SH-SY5Y (cell line): Measurements from ENCODE around the gene ANKRD26.

Experiments used
- GATA2 ChIP-seq: IDR thresholded peaks from 2 replicates; pipeline ENCODE4 v1.6.1; 2011; ENCODE audit warnings: mild to moderate bottlenecking, low read depth, low read length
- GATA3 ChIP-seq: IDR thresholded peaks from 2 replicates; pipeline ENCODE4 v1.6.1; 2011; ENCODE audit warnings: low read depth, mild to moderate bottlenecking, low read length, moderate library complexity

Gene ANKRD26

DNA sequence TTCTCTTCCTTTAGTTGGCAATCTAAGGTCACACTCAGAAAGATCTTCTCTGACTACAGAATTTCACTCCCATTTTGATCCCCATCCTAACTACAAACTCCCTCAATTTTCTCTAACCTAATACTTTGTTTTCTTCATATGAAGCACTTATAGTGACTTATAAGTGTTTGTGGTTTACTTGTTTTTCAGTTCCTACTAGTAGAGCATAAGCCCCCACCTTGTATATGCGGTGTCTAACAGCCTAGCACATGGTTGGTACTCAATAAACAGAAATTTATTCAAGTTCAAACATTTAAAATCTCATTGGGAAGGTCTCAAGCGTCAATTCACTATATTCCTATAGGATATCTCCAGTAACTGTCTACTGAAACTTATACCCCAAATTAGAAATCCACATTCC is 35.2 kb downstream of the ANKRD26 start:
- TF ChIP-seq GATA3 (no peak), GATA2 (no peak)

DNA sequence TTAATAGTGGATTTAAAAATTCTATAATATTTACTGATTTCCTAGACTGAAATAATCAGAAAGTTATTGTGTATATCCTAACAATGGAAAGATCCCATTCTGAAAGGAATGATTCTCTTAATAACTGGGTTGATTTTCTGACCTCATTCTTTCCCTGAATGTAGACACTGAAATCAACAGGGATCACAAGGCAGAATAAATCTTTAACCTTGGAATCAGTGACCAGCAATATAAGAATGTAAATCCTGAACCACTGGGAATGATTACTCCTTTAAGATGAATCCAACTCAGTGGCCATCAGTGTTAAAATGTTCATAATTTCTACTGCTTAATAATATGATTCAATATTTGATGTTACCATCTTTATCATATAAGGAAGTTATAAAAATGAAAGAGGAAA is 47.6 kb downstream of the ANKRD26 start:
- TF ChIP-seq GATA2, result no peak
- no peak for TF ChIP-seq GATA3

DNA sequence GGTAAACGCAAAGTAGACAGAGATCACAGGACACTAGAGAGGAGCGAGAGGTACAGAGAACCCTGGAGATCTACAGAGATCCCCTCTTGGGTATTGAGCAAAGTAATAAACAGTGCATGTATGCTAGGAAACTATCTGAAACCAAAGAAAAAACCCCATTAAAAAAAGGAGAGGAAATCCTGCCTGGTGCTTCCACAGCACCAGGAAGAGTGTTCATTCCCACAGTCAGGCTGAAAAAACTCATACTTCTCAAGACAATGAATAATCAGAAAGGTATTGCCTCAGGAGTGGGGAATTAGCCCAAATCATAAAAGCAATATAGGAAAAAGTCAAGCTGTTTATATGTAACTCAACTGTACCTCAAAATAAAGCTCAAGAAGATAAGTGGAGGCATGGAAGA is 59.1 kb downstream of the ANKRD26 start:
- no peak for TF ChIP-seq GATA2
- TF ChIP-seq GATA3, result no peak

DNA sequence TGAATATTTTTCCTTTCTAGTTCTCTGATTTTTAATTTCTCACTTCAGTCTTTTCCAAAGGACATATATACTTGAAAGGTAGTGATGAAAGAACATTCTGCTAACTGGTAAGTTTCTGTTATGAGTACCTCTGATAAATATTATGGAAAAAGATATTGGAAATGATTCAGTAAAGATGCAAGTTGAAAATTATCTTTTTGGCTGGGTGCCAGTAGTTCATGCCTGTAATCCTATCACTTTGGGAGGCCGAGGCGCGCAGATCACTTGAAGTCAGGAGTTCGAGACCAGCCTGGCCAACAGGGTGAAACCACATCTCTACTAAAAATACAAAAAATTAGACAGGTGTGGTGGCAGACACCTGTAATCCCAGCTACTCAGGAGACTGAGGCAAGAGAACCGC is 62.1 kb downstream of the ANKRD26 start:
- no peak for TF ChIP-seq GATA3
- TF ChIP-seq GATA2, result no peak

DNA sequence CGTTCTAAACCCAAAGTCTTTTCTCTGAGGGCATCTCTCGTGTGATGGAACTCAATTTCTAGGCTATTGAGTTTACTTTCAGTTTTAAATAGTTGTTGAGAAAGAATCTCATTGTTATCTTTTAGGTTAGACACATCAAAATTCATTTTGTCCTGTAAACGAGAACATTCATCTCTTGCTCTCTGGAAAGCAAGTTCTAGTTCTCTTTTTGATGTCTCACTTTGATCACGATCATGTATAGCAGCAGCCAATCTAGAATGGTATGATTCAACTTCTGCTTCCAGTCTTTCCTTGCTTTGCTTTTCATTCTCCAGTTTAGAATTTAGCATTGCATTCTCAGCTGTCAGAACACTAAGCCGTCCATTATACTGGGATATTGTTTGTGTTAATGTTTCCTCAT is 65.1 kb downstream of the ANKRD26 start:
- no peak for TF ChIP-seq GATA3
- no peak for TF ChIP-seq GATA2

DNA sequence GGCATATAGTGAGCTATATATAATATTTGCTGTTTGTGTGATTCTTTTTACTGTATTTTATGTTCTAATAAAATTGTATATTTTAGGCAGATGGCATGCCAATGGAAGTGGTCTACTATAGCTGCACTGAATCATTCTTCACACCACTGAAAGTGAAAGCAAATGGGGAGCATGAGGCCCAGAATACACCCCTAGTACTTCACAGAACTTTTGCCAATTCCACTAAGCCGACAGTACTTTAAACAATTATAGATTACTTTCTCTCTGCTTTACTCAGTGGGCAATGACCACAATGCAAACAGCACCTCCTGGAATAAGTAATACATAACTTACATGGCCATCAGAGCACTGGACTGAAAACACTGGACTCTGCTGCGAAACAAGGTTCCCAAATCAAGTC is 70.2 kb downstream of the ANKRD26 start:
- no peak for TF ChIP-seq GATA3
- no peak for TF ChIP-seq GATA2

DNA sequence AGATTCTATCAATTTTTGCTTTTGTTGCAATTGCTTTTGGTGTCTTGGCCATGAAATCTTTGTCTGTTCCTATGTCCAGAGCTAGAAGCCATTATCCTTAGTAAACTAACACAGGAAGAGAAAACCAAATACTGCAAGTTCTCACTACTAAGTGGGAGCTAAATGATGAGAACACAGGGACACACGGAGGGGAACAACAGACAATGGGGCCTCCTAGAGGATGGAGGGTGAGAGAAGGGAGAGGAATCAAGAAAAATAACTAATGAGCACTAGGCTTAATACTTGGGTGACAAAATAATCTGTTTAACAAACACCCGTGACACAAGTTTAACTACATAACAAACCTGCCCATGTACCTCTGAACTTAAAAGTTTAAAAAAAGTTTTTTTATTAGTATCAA is 78.2 kb downstream of the ANKRD26 start:
- TF ChIP-seq GATA2 (no peak), GATA3 (no peak)

DNA sequence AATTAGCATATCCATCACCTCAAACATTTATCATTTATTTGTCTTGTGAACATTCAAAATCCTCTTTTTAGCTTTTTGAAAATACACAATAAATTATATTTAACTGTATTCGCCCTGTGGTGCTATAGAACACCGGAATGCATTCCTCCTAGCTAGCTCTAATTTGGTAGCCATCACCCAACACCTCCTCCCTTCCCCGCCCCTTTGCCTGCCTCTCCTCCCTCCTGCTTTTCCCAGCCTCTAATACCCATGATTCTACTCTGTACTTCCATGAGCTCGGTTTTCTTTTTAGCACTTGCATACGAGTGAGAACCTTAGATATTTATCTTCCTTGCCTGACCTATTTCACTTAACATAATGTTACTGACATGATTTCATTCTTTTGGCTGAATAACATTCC is 80.1 kb downstream of the ANKRD26 start:
- TF ChIP-seq GATA2, result no peak
- TF ChIP-seq GATA3, result no peak

DNA sequence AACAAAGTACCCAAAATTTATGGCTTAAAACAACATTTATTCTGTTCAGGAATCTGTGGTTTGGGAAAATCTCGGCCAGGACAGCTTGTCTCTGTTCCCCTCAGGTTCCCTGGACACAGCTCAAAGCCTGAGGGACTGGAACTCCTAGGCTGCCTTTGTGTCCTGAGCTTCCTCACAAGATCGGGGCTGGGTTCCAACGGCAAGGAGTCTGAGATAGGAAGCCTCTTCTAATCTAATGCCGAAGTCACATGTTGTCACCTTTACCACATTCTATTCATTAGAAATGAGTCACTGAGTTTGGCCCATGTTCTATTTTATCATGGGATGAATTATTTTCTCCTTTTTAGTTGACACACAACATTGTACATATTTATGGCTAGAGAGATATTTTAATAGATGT is 80.5 kb downstream of the ANKRD26 start:
- TF ChIP-seq GATA3 (no peak), GATA2 (no peak)

DNA sequence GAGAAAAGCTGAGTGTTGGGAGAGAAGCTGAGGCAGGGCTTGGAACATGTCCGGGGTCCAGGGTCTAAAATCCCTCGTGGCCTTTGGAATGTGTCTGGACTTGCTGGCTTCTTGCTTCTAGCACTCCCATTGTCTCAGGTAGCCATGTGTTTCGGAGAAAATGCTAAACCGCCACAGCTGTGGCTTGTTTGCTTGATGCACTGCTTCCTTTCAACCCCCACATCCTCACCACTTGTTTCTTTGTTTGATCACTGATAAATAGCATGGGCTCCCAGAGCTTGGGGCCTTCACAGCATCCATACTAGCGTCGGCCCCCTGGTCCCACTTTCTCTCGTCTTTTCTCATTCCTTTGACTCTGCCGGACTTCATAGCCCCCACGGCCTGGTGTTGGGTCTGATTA is 102.7 kb downstream of the ANKRD26 start:
- TF ChIP-seq GATA2 (no peak), GATA3 (no peak)

DNA sequence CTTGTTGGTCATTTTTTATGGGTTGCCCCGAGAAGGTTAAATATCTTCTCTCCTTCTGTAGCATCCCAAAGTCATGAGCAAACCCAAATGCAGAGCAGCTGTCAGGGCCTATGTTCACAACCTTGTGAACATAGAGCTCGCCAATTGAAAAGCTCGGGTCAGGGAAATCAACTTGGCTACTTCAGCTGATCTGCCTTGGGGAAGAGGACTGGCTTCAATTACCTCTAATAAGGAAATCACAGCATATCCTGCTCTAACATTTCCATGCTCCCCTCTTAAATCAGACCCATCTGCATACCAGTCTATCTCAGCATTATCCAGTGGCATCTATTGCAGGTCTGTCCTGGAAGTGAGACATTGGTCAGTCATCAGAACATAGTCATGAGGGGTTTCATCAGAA is 105.6 kb downstream of the ANKRD26 start:
- no peak for TF ChIP-seq GATA3
- TF ChIP-seq GATA2, result no peak; the same call in 1 of the 2 replicates

DNA sequence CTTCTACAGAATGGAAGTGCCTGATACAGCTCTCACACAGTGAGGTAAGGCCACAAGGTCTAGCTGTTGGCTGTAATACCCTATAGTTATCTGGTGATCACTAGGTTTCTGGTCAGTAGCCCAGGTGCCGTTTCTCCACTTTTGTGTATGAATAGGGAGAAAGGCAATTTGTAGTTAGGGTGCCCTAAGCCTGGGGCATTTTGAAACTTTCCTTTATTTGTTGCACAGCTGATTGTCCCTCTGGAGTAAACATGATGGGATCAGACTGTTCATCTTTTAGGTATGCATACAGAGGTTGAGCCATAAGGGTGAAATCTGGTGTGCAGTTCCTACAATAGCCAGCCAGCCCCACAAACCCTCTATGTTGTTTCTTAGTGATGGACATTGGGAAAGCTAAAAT is 112.4 kb downstream of the ANKRD26 start:
- no peak for TF ChIP-seq GATA3
- no peak for TF ChIP-seq GATA2

DNA sequence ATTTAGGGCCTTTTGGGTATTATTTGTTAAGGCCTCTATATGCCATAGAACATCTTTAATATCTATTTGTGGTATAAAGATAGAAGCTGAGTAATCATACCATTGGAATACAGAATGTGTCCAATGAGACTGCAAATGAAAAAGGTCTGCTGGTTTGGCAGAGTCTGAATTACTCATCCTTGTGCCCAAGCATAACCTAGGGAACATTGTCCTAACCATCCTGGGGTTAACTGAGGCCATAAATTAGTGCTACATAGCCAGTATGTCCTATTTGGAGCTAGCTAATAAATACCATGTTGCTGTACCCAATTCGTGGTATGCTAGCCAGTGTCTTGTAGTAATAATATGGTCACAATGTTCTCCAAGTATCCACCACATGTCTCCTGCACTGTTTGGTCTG is 117.1 kb downstream of the ANKRD26 start:
- no peak for TF ChIP-seq GATA2

DNA sequence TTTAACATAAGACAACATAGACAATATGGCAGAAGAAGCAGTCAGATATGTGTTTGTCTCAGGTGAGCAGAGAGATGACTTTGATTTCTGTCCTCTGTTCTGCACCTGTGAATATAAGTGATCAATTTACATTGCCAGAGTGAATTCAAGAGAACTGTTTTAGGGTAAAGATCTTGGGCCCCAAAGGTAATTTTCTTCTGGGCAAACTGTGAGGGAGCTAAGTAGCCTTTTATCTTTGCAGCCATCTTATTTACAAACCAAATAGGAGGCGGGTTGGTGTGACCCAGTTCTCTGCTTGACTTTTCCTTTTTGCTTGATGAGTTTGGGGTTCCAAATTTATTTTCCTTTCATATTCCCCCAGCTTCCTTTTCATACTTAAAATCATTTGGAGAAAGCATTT is 118.2 kb downstream of the ANKRD26 start:
- TF ChIP-seq GATA2 (no peak), GATA3 (no peak)

DNA sequence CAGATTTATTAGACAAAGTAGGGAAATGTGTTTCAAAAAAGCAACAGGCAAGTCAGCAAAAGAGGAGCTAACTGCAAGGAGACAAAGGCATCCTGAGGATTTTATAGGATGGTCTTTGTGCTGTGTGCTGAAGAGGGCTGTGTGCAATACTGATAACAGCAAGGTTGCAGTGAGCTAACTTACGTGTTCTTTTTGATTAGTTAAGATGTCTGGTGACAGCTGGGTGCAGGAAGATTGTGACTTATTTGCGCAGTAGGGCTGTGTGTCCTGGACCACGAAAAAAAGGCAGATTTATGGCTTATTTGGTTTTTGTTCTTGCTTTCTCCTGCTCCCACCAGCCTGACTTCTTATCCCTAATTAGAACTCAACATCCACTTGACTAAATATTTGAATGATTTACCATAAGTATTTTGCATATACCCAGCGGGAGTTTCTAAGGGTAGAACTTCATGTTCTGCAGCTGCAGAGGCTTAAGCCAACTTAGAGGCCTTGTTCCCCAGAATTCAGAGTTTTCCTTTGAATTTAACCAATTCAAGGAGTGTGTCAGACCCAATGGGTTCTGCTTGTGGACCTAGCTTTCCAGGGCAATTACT is 119.0 kb downstream of the ANKRD26 start:
- TF ChIP-seq GATA3, result no peak
- TF ChIP-seq GATA2, result no peak

DNA sequence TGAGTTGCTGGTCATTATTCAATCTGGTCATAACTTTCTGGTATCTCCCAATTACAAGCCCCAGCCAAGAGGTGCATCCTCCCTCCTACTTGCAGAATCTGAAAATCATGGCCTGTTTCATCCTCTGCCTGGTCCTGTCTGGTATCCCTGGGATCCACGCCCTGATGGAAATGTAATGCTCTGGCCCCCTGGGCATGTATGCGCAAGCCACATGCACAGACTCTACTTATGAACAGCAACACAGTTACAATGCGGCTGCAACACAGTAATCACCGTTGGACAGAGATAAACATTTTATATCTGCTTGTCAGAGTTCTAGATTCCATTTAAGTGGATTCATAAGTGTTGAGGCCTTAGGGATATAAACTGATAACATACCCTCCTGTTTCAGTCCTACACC is 121.8 kb downstream of the ANKRD26 start:
- TF ChIP-seq GATA2 (no peak), GATA3 (no peak)

DNA sequence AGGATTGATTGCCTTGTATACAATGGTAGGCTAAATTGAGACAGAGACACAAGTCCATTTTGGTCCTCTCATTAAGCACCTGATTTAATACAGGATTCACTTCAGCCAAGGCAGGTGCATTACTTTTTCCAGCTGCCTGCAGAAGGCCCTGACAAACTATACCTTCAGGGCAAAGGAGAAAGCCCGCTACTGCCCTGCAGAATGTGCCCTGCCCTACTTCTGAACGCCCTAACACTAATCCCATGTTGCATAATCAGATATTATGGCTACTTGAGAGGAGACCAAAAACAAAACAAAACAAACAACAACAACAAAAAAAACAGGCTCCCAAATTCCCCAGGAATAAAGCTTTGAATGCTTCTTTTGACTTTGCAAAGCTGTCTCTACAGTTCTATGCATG is 122.7 kb downstream of the ANKRD26 start:
- TF ChIP-seq GATA2, result no peak
- TF ChIP-seq GATA3, result no peak
